Measurements from ENCODE around the gene JMJD8.
A peak's percentile ranks its signal among the peaks of the same experiment; 100 is the strongest.

Gene JMJD8

DNA sequence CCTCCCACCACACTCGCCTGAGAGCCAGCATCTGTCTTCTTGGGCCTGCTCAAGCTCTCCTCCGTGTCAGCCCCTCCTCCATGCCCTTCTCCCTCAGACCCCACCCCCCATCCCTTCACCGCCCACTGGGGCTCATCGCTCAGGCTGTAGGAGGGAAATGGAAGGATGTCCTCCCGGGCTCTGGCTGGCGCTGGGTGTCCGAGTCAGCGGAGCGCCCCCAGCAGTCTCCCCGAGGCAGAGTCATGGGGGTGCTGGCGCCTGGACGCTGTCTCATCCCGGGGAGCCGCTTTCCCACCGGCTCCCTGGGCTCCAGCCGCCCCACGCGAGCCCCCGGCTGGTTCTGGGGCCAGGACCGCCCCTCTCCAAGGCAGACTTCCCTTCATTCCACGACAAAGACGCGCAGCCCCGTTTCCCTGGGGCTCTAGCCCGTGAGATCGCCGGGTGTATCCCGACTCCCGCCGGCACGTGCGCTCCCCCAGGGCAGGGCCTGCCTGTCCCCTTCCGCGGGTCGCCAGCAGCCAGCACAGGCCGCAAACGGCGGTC is 36.4 kb upstream of the JMJD8 start:
- TF ChIP-seq, protein P1, sequence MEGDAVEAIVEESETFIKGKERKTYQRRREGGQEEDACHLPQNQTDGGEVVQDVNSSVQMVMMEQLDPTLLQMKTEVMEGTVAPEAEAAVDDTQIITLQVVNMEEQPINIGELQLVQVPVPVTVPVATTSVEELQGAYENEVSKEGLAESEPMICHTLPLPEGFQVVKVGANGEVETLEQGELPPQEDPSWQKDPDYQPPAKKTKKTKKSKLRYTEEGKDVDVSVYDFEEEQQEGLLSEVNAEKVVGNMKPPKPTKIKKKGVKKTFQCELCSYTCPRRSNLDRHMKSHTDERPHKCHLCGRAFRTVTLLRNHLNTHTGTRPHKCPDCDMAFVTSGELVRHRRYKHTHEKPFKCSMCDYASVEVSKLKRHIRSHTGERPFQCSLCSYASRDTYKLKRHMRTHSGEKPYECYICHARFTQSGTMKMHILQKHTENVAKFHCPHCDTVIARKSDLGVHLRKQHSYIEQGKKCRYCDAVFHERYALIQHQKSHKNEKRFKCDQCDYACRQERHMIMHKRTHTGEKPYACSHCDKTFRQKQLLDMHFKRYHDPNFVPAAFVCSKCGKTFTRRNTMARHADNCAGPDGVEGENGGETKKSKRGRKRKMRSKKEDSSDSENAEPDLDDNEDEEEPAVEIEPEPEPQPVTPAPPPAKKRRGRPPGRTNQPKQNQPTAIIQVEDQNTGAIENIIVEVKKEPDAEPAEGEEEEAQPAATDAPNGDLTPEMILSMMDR (IDR thresholded peaks at IDR 0.05; ENCODE audit: low read depth, low read length) = 0 out of 2 replicates have a peak, but pooled peaks have one; percentile 10
- H3K4me3 ChIP-seq (ENCODE audit: low read depth, low read length) = peak overlapping the region; percentile 77

DNA sequence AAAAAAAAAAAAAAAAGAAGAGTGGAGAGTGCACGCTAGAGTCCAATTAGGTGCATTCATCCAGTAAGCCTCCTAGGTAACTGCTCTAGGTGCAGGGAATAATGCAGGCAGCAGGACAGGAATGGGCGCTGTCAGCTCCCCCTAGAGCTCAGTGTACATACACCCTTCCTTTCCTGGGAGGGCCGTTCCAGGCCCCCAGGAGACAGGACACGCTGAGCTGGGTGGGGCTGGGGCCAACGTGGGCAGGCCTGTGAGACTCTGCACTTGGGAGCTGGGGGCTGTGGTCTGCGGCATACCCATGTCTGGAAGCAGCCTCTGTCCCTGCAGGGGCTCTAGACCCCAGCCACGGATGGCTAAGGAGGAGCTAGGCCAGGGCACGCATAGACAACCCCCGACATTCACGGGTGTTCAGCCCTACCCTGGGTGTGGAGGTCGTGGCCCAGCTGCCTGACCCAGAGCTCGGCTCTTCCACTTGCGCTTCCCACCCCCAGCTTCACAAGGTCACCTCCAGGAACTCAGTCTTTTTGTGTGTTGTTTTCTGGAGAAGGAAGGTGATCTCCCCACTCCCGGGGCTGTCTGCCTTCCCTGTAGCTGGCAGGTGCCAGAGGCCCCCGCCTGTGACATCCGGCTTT is 35.8 kb upstream of the JMJD8 start:
- peak overlapping the region; percentile 77 for H3K4me3 ChIP-seq (ENCODE audit: low read depth, low read length)
- TF ChIP-seq, protein P1 (IDR thresholded peaks at IDR 0.05; ENCODE audit: low read depth, low read length) = no peak

DNA sequence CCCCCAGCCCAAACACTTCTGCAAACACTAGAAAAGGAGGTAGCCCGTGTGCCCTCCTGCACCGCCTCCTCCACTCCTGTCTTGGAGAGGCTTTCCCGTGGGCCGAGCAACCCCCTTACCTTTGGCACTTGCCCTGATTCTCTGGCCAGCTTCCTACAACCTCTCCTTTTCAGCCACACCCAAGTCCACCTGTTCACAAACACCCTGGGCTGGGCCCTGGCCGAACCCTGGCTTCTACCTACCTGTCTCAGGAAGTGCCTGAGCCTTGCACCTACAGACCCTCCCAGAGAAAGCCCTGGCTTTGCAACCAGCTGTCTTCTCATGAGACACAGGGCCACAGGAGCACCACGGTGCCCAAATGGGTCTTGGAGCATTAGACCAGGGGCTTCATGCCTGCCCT is 34.8 kb upstream of the JMJD8 start:
- H3K4me3 ChIP-seq (ENCODE audit: low read depth, low read length) = no peak overlapping the region
- TF ChIP-seq, protein P1 (IDR thresholded peaks at IDR 0.05; ENCODE audit: low read depth, low read length) = no peak

DNA sequence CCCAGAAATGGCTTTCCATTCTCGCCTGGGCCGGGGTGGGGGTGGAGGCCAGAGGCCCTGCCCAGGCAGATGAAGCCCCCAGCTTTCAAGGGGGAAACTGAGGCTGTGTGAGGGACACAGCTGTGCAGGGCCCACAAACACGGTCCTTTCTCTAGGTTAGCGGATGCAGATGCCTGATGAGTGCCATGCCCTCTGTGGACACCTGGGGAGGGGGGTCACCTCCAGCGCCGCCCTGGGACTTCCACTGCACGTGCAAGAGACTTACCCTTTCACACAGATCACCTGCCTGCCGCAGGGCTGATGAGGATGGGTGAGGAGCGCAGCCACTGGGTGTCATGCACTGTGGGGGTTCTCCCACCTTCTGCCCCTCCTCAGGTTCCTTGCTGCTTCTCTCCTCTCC is 34.3 kb upstream of the JMJD8 start:
- TF ChIP-seq, protein P1 (IDR thresholded peaks at IDR 0.05; ENCODE audit: low read depth, low read length) = no peak
- H3K4me3 ChIP-seq (ENCODE audit: low read depth, low read length) = no peak overlapping the region

DNA sequence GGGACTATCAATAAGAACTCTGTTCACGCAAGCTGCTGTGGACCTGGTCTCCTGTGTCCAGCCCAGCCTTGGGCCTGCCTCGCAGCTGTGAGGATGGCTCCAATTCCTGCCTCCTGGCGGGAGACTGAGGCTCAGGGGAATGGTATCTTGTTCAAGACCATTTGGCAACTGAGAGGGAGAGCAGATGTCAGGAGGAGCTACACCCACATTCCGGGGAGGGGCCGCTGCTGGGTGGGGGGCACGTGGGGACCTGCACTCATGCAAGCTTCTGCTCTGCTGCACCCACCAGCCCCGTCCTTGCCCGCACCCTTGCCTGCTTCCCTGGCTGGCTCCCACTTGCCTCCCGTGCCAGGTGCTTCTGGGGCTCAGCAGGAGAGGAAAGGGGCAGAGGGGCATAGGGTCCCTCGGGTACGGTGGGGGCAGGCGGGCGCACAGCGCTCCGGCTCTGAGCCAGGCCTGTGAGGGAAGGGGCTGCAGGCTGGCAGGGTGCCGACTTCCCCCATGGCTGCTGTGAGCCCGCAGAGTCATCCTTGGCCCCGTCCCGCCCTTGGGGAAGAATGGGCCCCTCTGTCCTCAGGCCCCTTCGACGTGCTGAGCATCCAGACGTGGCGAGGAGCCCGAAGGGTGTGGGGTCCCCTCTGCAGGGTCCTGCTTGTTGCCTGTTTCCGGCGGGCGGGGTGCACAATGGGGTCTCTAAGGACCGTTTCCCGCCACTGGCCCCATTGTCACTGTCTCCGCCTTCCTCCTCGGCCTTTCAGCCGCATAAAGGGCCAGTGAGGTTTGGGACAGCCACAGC is 33.5 kb upstream of the JMJD8 start:
- no peak overlapping the region for H3K4me3 ChIP-seq (ENCODE audit: low read depth, low read length)
- TF ChIP-seq, protein P1 (IDR thresholded peaks at IDR 0.05; ENCODE audit: low read depth, low read length) = no peak

DNA sequence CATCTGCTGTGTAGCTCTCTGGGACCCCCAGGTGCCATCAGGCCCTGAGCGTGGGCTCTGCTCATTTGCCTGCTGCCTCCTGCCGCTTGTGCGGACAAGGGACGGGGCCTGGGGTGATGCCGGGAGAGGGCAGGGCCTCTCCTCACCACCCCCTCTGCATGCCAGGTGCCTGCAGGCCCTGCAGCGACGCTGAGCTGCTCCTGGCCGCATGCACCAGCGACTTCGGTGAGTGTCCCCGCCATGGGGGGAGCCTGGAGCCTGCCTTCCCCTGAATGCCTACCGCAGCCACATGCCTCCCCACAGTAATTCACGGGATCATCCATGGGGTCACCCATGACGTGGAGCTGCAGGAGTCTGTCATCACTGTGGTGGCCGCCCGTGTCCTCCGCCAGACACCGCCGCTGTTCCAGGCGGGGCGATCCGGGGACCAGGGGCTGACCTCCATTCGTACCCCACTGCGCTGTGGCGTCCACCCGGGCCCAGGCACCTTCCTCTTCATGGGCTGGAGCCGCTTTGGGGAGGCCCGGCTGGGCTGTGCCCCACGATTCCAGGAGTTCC is 32.7 kb upstream of the JMJD8 start:
- H3K4me3 ChIP-seq (ENCODE audit: low read depth, low read length) = no peak overlapping the region

More for the DNA sequence above, 32.7 kb upstream of the JMJD8 start:
- TF ChIP-seq, protein P1 (IDR thresholded peaks at IDR 0.05; ENCODE audit: low read depth, low read length) = no peak
